ENCODE data around the gene MAPKAP1.

MAPKAP1 gene

GRCh38 chr9:125399165-125399564 lies 307.8 kb downstream of the MAPKAP1 start:
- H3K4me3 ChIP-seq (ENCODE audit: low read depth, low read length, poor library complexity, severe bottlenecking): no peak overlapping the region
- no peaks in the 10 kb centered on the region for H3K36me3 ChIP-seq (ENCODE audit: insufficient read depth, low read length)
- H3K79me2 ChIP-seq (ENCODE audit: insufficient read depth, low read length): no peaks in the 10 kb centered on the region
- no peaks in the 10 kb centered on the region for H3K9me2 ChIP-seq (ENCODE audit: low read depth, low read length)
- no peaks in the 10 kb centered on the region for H3K4me1 ChIP-seq (ENCODE audit: insufficient read depth, low read length, severe bottlenecking)
- H2AFZ ChIP-seq (ENCODE audit: low read length): no peak overlapping the region
- no peaks in the 10 kb centered on the region for H3K9me3 ChIP-seq (ENCODE audit: low read length)
- TF ChIP-seq CTCF (IDR thresholded peaks at IDR 0.05; ENCODE audit: low read length): no peak
- no peak for TF ChIP-seq EZH2 (IDR thresholded peaks at IDR 0.05; ENCODE audit: borderline replicate concordance, low read length)
- H3K4me2 ChIP-seq (ENCODE audit: low read length): no peak overlapping the region
- peaks cover 4% of the 10 kb centered on the region; the same call in 1 of the 2 replicates for H3K27me3 ChIP-seq (ENCODE audit: insufficient read depth, low read length)
- no peaks in the 10 kb centered on the region for H4K20me1 ChIP-seq (ENCODE audit: insufficient read depth, low read length)
- H3F3A ChIP-seq (ENCODE audit: insufficient read depth, low read length): no peaks in the 10 kb centered on the region
- H3K9ac ChIP-seq (ENCODE audit: low read length): no peak overlapping the region
- H3K27ac ChIP-seq (ENCODE audit: low read depth, low read length, poor library complexity, severe bottlenecking): no peak overlapping the region

- H3K9me3 ChIP-seq (ENCODE audit: low read length): no peaks in the 10 kb centered on the region
- H3K79me2 ChIP-seq (ENCODE audit: insufficient read depth, low read length): no peaks in the 10 kb centered on the region
- H3K36me3 ChIP-seq (ENCODE audit: insufficient read depth, low read length): no peaks in the 10 kb centered on the region
- no peak overlapping the region for H3K27ac ChIP-seq (ENCODE audit: low read depth, low read length, poor library complexity, severe bottlenecking)
- no peaks in the 10 kb centered on the region for H3K9me2 ChIP-seq (ENCODE audit: low read depth, low read length)
- no peak overlapping the region for H3K9ac ChIP-seq (ENCODE audit: low read length)
- H3K4me3 ChIP-seq (ENCODE audit: low read depth, low read length, poor library complexity, severe bottlenecking): no peak overlapping the region
- no peaks in the 10 kb centered on the region for H4K20me1 ChIP-seq (ENCODE audit: insufficient read depth, low read length)
- H3K4me2 ChIP-seq (ENCODE audit: low read length): no peak overlapping the region
- H3K4me1 ChIP-seq (ENCODE audit: insufficient read depth, low read length, severe bottlenecking): no peaks in the 10 kb centered on the region
- TF ChIP-seq CTCF (IDR thresholded peaks at IDR 0.05; ENCODE audit: low read length): no peak
- no peak for TF ChIP-seq EZH2 (IDR thresholded peaks at IDR 0.05; ENCODE audit: borderline replicate concordance, low read length)
- peaks cover 4% of the 10 kb centered on the region; the same call in 1 of the 2 replicates for H3K27me3 ChIP-seq (ENCODE audit: insufficient read depth, low read length)
- H2AFZ ChIP-seq (ENCODE audit: low read length): no peak overlapping the region
- no peaks in the 10 kb centered on the region for H3F3A ChIP-seq (ENCODE audit: insufficient read depth, low read length)
These were observed 308.8 kb downstream of the MAPKAP1 start for GRCh38 chr9:125398243-125398642.

GRCh38 chr9:125397736-125398135 lies 309.3 kb downstream of the MAPKAP1 start:
- H3K9me3 ChIP-seq (ENCODE audit: low read length): no peaks in the 10 kb centered on the region
- no peak for TF ChIP-seq EZH2 (IDR thresholded peaks at IDR 0.05; ENCODE audit: borderline replicate concordance, low read length)
- H3K4me2 ChIP-seq (ENCODE audit: low read length): no peak overlapping the region
- H3K27ac ChIP-seq (ENCODE audit: low read depth, low read length, poor library complexity, severe bottlenecking): no peak overlapping the region
- H2AFZ ChIP-seq (ENCODE audit: low read length): no peak overlapping the region
- H3K79me2 ChIP-seq (ENCODE audit: insufficient read depth, low read length): no peaks in the 10 kb centered on the region
- no peaks in the 10 kb centered on the region for H3F3A ChIP-seq (ENCODE audit: insufficient read depth, low read length)
- H3K9ac ChIP-seq (ENCODE audit: low read length): no peak overlapping the region
- no peaks in the 10 kb centered on the region for H3K36me3 ChIP-seq (ENCODE audit: insufficient read depth, low read length)
- H3K27me3 ChIP-seq (ENCODE audit: insufficient read depth, low read length): peaks cover 4% of the 10 kb centered on the region; the same call in 1 of the 2 replicates
- no peaks in the 10 kb centered on the region for H3K4me1 ChIP-seq (ENCODE audit: insufficient read depth, low read length, severe bottlenecking)
- no peaks in the 10 kb centered on the region for H4K20me1 ChIP-seq (ENCODE audit: insufficient read depth, low read length)
- no peaks in the 10 kb centered on the region for H3K9me2 ChIP-seq (ENCODE audit: low read depth, low read length)
- H3K4me3 ChIP-seq (ENCODE audit: low read depth, low read length, poor library complexity, severe bottlenecking): no peak overlapping the region

- Histone ChIP-seq H3K9ac (ENCODE audit: low read length) (no peak overlapping the region), H3K9me3 (ENCODE audit: low read length) (no peaks in the 10 kb centered on the region), H3K4me3 (ENCODE audit: low read depth, low read length, poor library complexity, severe bottlenecking) (no peak overlapping the region), H3K79me2 (ENCODE audit: insufficient read depth, low read length) (no peaks in the 10 kb centered on the region), H3F3A (ENCODE audit: insufficient read depth, low read length) (no peaks in the 10 kb centered on the region), H4K20me1 (ENCODE audit: insufficient read depth, low read length) (no peaks in the 10 kb centered on the region), H3K9me2 (ENCODE audit: low read depth, low read length) (no peaks in the 10 kb centered on the region), H3K27ac (ENCODE audit: low read depth, low read length, poor library complexity, severe bottlenecking) (no peak overlapping the region), H3K4me2 (ENCODE audit: low read length) (no peak overlapping the region), H3K27me3 (ENCODE audit: insufficient read depth, low read length) (peaks cover 4% of the 10 kb centered on the region; the same call in 1 of the 2 replicates), H3K36me3 (ENCODE audit: insufficient read depth, low read length) (no peaks in the 10 kb centered on the region), H3K4me1 (ENCODE audit: insufficient read depth, low read length, severe bottlenecking) (no peaks in the 10 kb centered on the region), H2AFZ (ENCODE audit: low read length) (no peak overlapping the region)
- no peak for TF ChIP-seq EZH2 (IDR thresholded peaks at IDR 0.05; ENCODE audit: borderline replicate concordance, low read length)
- TF ChIP-seq CTCF (IDR thresholded peaks at IDR 0.05; ENCODE audit: low read length): no peak
These were observed 310.2 kb downstream of the MAPKAP1 start for GRCh38 chr9:125396799-125397198.
